NCI-H524 (cell line): ENCODE measurements around the gene SBF2.
"Not testable (repeated sequence)": the region's sequence is repeated elsewhere in the genome, so short reads cannot be mapped to it uniquely, and the experiment has no call there.

ENCODE experiments used
- DNase-seq, 2 experiments: peaks; one replicate each; lab custom pipeline; 2025; lab: John Stamatoyannopoulos, UW

The SBF2 gene

GRCh38 chr11:10197091-10197490 lies 96.9 kb downstream of the SBF2 start:
- no peak for DNase-seq

DNA sequence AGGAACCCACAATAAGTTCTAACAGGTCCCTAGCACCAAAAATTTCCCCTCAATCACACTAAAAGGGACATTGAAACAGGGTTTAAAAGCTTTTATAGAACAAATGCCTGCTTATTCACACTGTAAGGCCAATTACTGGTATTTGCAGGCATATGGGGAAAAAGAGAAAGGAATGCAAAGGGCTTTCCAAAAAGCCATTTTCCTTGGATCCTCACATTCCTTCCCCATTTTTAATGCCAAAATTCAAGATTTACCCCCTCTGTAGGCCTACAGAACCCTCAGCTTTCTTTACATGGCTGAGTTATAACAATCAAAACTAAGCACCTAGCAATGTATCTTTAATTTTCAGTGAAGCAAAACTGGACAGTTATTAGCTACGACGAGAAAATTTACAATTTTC lies 102.0 kb downstream of the SBF2 start:
- DNase-seq, result no peak

- DNase-seq, result peak in 1 of 2 experiments; percentile 24
Measured at GRCh38 chr11:10181811-10182210, 112.2 kb downstream of the SBF2 start.

- no peak for DNase-seq
Measured at GRCh38 chr11:10164621-10165020, 129.4 kb downstream of the SBF2 start.

DNA sequence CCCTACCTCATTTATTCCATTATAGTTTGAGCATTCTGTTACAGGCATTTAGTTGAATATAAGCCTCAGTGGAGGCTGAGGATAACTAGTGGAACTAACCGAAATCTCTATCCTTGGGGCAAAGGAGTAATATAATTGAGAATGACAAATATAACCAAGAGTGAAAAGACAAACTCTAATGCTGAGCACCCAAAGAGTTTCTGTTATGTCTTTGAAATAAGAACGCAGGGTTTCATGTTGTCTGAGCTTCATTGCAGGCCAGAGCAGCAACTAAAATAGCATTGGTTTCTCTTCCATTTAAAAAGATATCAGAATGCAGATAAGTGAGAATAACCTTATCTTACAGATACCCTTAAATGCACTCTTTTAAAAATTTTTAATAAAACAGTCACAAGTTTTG lies 131.8 kb downstream of the SBF2 start:
- DNase-seq, result no peak

GRCh38 chr11:10160350-10160749 lies 133.7 kb downstream of the SBF2 start:
- DNase-seq, result no peak

DNA sequence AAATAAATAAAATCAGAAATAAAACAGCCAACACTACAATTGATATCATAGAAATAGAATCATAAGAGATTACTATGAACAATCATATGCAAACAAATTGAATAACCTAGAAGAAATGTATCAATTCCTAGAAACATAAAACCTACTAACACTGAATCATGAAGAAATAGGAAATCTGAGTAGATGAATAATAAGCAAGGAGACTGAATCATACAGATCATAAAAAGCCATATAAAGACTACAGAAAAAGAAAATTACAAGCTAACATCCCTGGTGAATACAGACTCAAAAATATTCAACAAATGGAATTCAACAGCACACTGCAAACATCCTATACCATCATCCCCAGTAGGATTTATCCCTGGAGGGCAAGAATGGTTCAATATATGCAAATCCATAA lies 135.6 kb downstream of the SBF2 start:
- no peak for DNase-seq

DNA sequence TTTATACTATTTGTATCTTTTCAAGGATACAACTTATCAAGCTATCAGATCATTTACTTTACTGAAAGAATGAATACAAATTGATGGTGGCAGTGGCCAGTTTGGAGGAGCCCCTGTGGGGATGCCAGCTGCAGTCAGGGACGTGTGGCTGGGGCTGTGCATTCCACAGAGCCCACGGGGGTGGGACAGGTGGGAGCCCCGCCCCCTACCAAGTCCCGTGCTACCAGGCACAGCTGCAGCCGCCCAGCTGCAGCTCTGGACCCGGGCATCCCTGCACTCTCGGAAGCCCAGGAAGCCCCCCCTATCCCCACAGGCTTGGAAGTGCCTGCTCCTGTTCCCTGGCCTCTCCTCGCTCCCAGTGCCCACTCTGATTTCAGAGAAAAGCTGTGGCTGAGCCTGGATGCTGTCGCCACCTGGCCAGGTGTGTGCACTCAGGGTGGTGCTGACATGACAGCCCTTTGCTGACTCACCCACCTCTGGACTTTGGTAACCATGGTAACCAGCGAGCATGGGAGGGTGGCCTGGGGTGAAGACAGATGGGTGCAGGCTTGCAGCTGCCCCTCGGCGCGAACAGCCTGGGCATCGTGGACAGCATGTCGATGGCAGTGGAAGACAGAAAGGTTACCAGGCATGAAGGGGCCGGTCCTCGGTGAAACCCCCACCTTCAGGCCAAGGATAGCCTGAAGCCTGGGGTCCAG lies 138.1 kb downstream of the SBF2 start:
- peak; percentile 53 to 79 for DNase-seq

- DNase-seq, result no peak
Measured at GRCh38 chr11:10150800-10151199, 143.2 kb downstream of the SBF2 start.

DNA sequence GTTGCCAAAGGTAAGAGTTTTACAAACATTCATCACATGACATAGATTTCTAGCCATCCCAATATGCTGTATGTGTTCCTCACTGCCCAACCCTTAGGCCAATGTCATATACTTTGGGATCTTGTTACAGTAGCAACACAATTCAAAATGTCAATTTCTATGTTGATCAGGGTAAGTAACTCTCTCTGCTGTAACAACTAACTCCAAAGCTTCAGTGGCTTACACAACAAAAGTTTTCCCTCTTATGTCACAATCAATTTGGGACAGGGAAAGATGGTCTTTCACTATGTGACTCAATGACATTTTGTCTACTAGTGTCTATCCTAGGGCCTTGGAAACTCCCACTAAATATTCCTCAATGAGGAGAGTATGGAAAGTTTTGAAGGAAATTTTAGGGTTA lies 144.5 kb downstream of the SBF2 start:
- no peak for DNase-seq

DNA sequence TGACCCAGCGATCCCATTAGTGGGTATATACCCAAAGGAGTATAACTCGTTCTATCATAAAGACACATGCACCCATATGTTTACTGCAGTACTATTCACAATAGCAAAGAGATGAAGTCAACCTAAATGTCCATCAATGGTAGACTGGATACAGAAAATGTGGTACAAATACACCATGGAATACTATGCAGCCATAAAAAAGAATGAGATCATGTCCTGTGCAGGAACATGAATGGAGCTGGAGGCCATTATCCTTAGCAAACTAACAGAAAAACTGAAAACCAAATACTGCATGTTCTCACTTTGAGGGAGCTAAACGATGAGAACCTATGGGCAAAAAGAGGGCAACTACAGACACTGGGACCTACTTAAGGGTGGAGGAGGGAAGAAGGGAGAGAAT lies 146.8 kb downstream of the SBF2 start:
- no peak for DNase-seq

DNA sequence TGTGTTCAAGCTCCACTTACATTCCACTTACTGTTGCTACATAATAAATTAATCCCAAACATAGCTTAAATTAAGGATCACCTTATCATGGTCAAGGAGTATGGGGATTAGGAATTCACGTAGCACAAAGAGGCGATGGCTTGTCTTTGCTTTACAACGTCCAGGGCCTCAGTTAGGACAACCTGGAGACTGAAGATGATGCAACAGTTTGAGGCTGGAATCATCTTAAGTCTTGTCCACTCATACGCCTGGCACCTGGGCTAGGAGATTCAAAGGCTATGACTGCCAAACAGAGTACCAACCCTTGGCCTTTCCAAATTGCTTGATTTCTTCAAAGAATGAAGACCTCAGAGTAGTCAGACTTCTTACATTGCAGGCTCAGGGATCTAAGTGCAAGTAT lies 149.1 kb downstream of the SBF2 start:
- DNase-seq, result no peak

DNA sequence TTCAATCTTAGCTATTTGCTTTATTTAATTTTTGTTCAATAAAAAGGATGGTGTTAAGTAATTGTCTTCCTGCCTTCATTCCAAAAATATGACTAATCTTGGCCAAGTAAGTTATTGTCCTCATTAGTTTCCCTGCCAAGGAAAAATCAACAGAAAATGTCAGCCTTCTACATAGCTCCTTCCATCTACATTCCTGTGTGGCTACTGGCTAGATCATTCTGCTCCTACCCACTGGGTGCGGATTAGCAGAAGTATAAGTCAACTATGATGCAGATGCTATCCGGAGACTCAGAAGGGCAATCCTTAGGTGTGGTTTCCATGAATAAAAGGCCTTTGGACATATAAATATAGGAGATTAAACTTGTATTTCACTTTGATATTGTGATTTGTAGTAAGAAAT lies 154.4 kb downstream of the SBF2 start:
- DNase-seq, result no peak

DNA sequence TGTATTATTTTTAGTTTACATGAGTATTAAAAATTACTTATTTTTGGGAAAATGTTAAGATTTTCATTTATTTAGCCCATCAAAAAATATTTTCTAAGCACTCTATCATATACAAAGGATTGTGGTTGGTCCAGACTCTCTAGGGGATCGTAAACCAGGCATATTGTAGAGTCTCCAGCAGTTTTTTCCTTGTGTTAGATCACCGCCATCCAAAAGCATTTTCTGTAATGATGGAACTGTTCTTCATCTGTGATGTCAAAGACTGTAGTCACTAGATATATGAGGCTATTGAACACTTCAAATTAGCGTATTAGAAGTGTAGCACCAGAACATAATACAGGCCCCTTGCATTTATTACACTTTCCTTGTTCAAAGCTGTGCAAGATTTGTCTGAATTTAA lies 154.9 kb downstream of the SBF2 start:
- DNase-seq, result no peak

- no peak for DNase-seq
Measured at GRCh38 chr11:10134975-10135481, 159.0 kb downstream of the SBF2 start.

- DNase-seq, result not testable (repeated sequence)
Measured at GRCh38 chr11:10134226-10134625, 159.8 kb downstream of the SBF2 start.

DNA sequence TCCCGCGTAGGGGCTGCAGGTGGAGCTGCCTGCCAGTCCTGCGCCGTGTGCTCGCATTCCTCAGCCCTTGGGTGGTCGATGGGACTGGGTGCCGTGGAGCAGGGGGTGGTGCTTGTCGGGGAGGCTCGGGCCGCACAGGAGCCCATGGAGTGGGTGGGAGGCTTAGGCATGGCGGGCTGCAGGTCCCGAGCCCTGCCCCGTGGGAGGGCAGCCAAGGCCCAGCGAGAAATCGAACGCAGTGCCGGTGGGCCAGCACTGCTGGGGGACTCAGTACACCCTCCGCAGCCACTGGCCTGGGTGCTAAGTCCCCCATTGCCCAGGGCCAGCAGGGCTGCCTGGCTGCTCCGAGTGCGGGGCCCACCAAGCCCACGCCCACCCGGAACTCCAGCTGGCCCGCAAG lies 160.8 kb downstream of the SBF2 start:
- not testable (repeated sequence) for DNase-seq

DNA sequence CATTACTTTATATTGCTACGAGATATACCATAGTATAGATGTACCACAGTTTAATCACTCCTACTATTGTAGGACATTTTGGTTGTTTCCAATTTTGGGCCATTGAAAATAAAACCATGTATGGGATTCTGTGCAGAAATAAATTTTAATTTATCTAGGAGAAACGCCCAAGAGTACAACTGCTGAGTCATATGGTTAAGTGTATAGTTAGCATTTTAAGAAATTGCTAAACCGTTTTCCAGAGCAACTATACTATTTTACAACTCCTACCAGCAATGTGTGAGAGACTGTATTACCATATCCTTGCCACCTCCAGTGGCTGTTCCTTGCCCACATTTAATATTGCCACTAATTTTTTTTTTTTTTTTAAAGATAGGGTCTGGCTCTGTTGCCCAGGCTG lies 163.1 kb downstream of the SBF2 start:
- DNase-seq, result no peak

- DNase-seq, result not testable (repeated sequence)
Measured at GRCh38 chr11:10129184-10129583, 164.8 kb downstream of the SBF2 start.

- no peak for DNase-seq
Measured at GRCh38 chr11:10125522-10126133, 168.4 kb downstream of the SBF2 start.

- no peak for DNase-seq
Measured at GRCh38 chr11:10122326-10123197, 171.5 kb downstream of the SBF2 start.

DNA sequence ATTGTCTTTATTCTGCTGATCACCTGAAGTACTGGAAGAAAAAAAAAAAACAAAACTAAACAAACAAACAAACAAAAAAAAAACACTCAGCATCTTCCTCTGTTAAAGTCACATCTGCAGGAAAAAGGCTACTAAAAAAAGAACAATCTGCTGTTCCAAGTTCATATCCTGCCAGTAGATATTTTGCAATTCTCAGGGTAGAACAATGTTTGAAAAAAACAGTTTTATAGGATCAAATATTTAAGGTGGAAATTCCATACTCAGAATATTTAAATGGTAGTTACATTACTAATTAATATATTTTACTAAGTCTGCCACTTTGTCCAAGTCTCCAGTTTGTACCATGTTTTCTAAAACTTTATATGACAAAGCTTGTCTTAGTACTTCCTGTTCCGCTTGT lies 175.2 kb downstream of the SBF2 start:
- no peak for DNase-seq
